ENCODE measurements around the gene MYO5A.
"Not testable (repeated sequence)": the region's sequence is repeated elsewhere in the genome, so short reads cannot be mapped to it uniquely, and the experiment has no call there.

The MYO5A gene

GRCh38 chr15:52459701-52460100, 69.0 kb downstream of the MYO5A start:
- not testable (repeated sequence) for DNase-seq

DNA sequence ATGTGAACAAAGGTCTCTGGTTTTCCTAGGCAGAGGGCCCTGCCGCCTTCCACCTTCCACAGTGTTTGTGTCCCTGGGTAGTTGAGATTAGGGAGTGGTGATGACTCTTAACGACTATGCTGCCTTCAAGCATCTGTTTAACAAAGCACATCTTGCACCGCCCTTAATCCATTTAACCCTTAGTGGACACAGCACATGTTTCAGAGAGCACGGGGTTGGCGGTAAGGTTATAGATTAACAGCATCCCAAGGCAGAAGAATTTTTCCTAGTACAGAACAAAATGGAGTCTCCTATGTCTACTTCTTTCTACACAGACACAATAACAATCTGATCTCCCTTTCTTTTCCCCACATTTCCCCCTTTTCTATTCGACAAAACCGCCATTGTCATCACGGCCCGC, 69.4 kb downstream of the MYO5A start:
- DNase-seq = not testable (repeated sequence)

GRCh38 chr15:52448011-52448890, 80.4 kb downstream of the MYO5A start:
- no peak for DNase-seq

- no peak for DNase-seq
Measured at GRCh38 chr15:52445954-52446353, 82.7 kb downstream of the MYO5A start.

- DNase-seq = no peak
Measured at GRCh38 chr15:52445553-52445952, 83.1 kb downstream of the MYO5A start.

DNA sequence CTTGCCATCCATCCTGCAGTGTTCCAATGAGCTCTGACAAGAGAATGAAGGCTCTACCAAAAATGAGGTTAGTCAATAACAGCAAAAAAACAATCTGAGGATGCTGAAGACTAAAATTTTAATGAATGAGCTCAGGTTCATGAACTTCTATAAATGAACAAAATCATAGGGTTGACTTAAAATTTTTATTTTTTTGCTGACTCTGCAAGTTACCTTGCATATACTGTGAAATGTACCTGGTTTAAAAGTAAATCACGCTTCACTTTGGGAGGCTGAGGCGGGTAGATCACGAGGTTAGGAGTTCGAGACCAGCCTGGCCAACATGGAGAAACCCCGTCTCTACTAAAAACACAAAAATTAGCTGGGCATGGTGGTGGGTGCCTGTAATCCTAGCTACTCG, 85.5 kb downstream of the MYO5A start:
- not testable (repeated sequence) for DNase-seq

DNA sequence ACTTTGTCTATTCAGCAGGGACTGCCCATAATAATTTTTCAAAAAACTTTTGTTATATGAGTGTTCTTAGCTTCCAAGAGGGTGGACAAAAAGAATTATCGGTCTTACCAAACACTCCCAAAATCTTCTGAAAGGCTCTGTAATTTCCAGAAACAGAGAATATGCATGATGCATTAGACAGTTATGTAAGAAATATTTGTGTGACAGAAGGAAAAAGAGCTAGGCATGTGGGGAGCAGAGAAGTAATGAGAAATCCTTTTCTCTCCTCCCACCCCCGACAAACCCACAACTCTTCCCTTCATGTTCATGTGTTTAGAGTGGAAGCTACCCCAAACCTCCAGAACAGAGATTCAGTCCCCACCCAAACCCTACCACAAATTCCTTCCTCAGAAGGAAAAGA, 86.8 kb downstream of the MYO5A start:
- no peak for DNase-seq

DNA sequence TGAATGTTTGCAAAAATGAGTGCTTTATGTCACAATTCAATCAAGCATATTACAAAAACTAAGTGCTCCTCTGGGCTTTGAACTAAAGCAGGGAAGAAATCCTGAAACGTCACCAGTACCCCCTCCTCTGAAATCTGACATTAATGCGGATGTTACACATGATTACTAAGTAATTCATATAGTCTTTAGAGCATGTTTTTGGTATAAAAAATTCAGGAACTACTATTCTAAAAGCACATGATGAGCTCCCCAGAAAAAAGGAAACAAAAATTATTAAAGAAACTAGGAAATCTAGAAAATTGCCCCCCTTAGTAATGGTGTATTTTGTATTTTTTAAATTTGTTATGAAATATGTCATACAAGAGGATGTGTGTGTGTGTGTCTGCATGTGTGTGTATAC, 87.7 kb downstream of the MYO5A start:
- no peak for DNase-seq

DNA sequence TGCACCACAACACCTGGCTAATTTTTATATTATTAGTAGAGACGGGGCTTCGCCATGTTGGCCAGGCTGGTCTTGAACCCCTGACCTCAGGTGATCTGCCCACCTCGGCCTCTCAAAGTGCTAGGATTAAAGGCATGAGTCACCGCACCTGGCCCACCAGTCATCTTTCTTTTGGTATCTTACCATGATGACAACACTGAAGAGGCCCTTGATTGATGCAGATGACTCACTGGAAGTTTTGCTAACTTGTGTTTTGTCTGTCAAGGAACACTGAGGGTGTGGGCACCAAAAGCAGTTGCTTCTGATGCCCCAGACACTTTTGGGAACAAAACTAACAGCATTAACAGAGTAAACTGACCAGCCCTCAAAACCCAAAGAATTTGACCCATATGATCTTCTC, 88.3 kb downstream of the MYO5A start:
- DNase-seq = no peak

DNA sequence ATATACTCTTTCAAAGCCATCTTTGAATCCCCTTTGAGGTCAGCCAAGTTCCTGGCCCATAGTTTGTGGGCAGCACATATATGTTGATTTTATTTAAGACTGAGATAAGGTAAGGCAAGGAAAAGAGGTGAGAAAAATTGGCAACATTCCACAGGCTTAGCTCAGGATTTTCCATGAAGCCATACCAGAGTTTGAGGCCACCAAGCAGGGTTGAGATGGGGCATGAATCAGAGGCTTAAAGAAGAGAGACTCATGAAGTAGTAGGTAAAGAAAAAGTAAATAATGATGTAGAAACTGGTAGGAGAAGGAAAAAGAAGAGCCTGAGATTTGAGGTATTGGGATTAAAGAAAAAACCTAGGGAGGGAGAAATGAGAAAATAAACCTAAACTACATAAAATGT, 89.2 kb downstream of the MYO5A start:
- DNase-seq = no peak

DNA sequence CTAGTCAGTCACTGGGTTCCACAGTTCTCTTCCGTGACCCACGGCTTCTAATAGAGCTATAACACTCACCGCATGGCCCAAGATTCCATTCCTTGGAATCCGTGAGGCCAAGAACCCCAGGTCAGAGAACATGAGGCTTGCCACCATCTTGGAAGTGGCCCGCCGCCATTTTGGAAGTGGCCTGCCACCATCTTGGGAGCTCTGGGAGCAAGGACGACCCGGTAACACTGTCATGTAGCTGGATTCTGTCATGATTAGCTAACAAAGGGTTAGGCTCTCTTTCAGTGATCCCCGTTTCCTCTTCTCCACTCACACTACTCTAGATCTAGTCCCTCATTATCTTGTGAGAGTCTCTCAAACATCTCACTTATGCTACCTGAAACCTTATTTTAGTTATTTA, 89.6 kb downstream of the MYO5A start:
- not testable (repeated sequence) for DNase-seq

DNA sequence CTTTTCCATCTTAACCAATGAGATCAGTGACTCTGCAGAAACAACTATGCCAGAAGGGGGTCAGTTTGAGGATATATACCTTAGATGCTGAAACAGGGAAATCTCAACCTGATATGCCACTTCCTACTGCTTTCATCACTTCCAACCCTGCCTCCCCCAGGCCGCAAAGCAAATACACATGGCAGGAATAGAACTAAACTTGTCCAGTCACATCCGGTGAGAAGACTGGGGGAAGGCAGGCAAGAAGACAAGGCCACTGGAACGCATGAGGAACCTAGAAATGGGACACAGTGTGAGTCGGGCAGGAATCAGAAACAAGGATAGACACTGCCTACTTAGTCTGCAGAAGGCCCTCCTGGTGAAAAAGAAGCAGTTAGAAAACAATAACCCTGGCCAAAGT, 90.6 kb downstream of the MYO5A start:
- no peak for DNase-seq

GRCh38 chr15:52437646-52438045, 91.0 kb downstream of the MYO5A start:
- no peak for DNase-seq

- DNase-seq = no peak
Measured at GRCh38 chr15:52436981-52437380, 91.7 kb downstream of the MYO5A start.

DNA sequence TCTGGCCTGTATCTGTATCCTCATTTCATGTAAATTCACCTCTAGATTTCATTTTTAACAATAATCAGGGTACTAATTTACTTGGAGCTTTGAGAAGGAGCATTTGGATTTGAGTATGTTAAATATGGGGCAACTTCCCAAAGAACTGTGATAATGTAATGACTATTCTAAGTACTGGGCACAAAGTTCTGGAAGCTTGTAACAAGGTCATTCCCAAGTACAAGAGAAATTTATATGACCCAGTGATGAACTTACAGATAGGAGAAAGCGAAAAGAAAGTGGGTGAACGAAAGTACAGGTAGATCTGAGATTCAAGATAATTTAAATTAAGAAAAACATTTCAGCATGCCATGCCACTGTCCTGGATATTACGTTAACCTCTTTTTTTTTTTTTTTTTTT, 93.8 kb downstream of the MYO5A start:
- DNase-seq = no peak

DNA sequence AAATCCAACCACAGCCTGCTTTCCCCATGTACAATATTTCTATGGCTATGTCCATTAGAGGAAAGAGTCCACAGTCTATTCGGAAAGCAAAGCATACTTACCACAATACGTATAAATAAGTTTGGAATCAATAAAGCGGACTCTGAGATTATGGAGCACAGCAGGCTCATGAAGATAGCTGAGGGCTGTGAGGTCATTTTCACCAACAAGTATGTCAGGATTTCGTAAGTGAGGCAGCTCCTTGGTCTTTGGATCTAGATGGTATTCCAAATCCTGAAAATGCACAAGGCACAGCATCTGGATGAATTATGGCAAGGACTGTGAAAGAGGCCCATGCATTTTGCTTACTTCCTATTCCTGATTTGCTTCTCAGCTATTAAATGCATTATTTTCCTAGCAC, 100.4 kb downstream of the MYO5A start:
- DNase-seq = no peak

DNA sequence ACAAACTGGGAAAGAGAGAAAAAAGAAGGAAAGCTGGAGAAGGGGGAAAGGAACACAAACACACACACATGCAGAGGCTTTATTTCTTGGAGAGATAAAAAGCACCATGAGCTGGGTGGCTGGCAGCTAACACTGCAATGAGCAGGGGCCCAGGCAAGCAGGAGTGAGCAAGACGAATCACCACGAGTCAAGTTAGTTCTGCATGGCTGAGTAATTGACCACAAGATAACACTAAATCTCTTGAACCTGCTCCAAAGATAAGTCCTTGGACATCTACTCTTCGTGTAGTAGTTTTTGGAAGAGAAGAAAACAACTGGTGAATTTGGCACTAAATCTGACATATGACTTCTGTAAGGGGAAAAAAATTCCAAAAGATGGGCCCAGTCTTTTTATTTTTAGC, 100.9 kb downstream of the MYO5A start:
- no peak for DNase-seq

- DNase-seq = no peak
Measured at GRCh38 chr15:52424856-52425431, 103.7 kb downstream of the MYO5A start.

DNA sequence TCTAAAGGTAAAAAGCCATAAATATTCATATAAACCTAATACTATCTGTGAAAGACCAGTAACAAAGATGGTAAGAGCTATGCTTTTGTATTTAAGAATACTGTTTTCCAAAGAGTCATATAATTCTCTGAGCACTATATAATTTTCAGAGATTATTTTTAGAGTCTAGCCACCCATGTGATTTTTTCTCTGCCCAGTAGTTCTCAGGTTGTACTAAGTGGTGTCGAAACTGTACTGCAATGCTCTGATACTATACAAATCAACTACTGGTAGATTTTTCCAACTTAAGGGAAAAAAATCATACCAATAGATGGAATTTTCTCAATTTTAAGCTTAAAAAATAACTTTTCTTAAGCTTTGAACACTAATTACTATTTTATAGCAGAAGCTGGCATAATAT, 104.8 kb downstream of the MYO5A start:
- DNase-seq = no peak

GRCh38 chr15:52422001-52422400, 106.7 kb downstream of the MYO5A start:
- no peak for DNase-seq

GRCh38 chr15:52421029-52421428, 107.7 kb downstream of the MYO5A start:
- DNase-seq = no peak

DNA sequence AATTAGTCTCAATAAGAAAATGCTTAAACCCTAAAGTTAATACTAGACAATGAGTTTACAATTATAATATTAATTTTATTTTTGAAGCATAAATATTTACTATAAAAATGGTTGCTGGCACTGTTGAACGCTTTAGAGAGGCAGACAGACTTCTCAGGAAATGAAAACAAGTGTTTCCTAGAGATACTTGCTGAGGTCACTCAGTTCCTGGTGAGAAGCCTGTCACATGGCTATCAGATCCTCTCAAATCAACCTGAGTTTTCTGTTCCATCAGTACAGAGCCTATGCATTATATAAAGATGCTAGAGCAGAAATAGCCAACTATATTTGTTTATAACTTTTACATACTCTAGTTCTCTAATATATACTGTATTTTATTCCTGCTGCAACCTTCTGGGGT, 109.2 kb downstream of the MYO5A start:
- no peak for DNase-seq

- DNase-seq = no peak
Measured at GRCh38 chr15:52417957-52418356, 110.7 kb downstream of the MYO5A start.

GRCh38 chr15:52417521-52417920, 111.2 kb downstream of the MYO5A start:
- no peak for DNase-seq

DNA sequence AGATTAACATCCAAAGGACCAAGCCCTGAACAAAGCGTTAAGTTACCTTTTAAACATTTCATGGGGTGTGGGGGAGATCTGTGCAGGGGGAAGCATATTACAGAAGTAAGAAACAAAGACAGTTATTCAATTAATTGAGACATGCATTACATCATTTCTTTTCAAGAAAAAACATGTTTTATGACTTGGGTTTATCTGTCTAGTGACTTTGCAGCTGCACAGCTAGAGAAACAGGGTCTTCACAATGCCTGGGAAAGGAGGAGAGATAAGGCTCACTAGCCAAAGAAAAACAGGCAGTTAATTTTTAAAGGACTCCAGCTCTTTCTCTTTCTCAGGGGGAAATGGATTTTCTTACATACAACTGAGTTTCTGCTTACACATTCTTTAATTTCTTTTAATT, 112.1 kb downstream of the MYO5A start:
- DNase-seq = not testable (repeated sequence)
